ENCODE results near the gene RRP12.

- TF ChIP-seq SMC3 (conservative IDR thresholded peaks at IDR 0.05; ENCODE audit: poor library complexity) = no peak
- no peak for TF ChIP-seq CTCF (IDR thresholded peaks at IDR 0.05; ENCODE audit: poor library complexity, severe bottlenecking)
- no peak for TF ChIP-seq TAF1 (IDR thresholded peaks at IDR 0.05; ENCODE audit: low read depth)
- no peak for TF ChIP-seq EP300 (conservative IDR thresholded peaks at IDR 0.05; ENCODE audit: poor library complexity, severe bottlenecking)
Observed at GRCh38 chr10:97307866-97308780, 93.0 kb downstream of the RRP12 start.

Data from neural cell (in vitro differentiated cells).